Chondrocyte (in vitro differentiated cells): ENCODE data around the gene TEX47. TPM values are rescaled to one million over a fixed set of nuclear protein-coding genes. Genes with fewer than 3 reads are reported as not detected.
A peak's percentile ranks its signal among the peaks of the same experiment; 100 is the strongest.

Source experiments
- DNase-seq: peaks from one replicate; pipeline ENCODE4 v3.0.0; 2021; ENCODE audit warnings: mixed read lengths, low spot score
- H3K27ac Mint-ChIP-seq: one replicate; pipeline ENCODE4 v1.8.0; 2021; ENCODE audit warnings: mild to moderate bottlenecking, moderate library complexity, mixed read lengths; ENCODE audit not compliant: unreplicated experiment
- H3K27me3 Mint-ChIP-seq: 2 replicates; pipeline ENCODE4 v1.8.0; 2021; ENCODE audit warnings: low read depth, mixed read lengths
- H3K36me3 Mint-ChIP-seq: 2 replicates; pipeline ENCODE4 v1.8.0; 2021; ENCODE audit warnings: low read depth, mixed read lengths
- H3K4me1 Mint-ChIP-seq: 2 replicates; pipeline ENCODE4 v1.8.0; 2021; ENCODE audit warnings: low read depth, mild to moderate bottlenecking, mixed read lengths
- H3K4me3 Mint-ChIP-seq: one replicate; pipeline ENCODE4 v1.8.0; 2021; ENCODE audit warnings: mild to moderate bottlenecking, moderate library complexity, mixed read lengths; ENCODE audit not compliant: unreplicated experiment
- H3K9me3 Mint-ChIP-seq: 2 replicates; pipeline ENCODE4 v1.8.0; 2021; ENCODE audit warnings: low read depth, mixed read lengths
- CTCF ChIP-seq: fragments of 200-600 bp; sonication (generic); IDR thresholded peaks from 2 replicates; pipeline ENCODE4 v1.5.0; 2021; ENCODE audit warnings: antibody characterized with exemption, mild to moderate bottlenecking, moderate library complexity
- total RNA-seq: library from RNA; stranded (reverse); gene quantifications from 3 replicates; pipeline ENCODE4 v1.2.1, GENCODE V29; 2021

The TEX47 gene
- total RNA-seq, 1 donor from 2014 or later, result not detected

GRCh38 chr7:88818552-88818951, 23.0 kb upstream of the TEX47 start:
- H3K4me1 Mint-ChIP-seq, result no peaks in the 10 kb centered on the region
- H3K4me3 Mint-ChIP-seq, result no peak overlapping the region
- H3K27ac Mint-ChIP-seq, result no peak overlapping the region
- no peaks in the 10 kb centered on the region for H3K9me3 Mint-ChIP-seq
- H3K36me3 Mint-ChIP-seq, result no peaks in the 10 kb centered on the region
- DNase-seq, result no peak
- no peaks in the 10 kb centered on the region for H3K27me3 Mint-ChIP-seq
- TF ChIP-seq CTCF, result no peak

GRCh38 chr7:88806280-88807037, 10.9 kb upstream of the TEX47 start:
- TF ChIP-seq CTCF, result no peak
- no peak overlapping the region for H3K4me3 Mint-ChIP-seq
- no peaks in the 10 kb centered on the region for H3K9me3 Mint-ChIP-seq
- DNase-seq, result no peak
- H3K27me3 Mint-ChIP-seq, result peaks cover 5% of the 10 kb centered on the region
- H3K36me3 Mint-ChIP-seq, result no peaks in the 10 kb centered on the region
- H3K27ac Mint-ChIP-seq, result no peak overlapping the region
- H3K4me1 Mint-ChIP-seq, result no peaks in the 10 kb centered on the region

GRCh38 chr7:88801046-88801445, 5.5 kb upstream of the TEX47 start:
- H3K27me3 Mint-ChIP-seq, result peaks cover 18% of the 10 kb centered on the region
- no peak for DNase-seq
- no peaks in the 10 kb centered on the region for H3K9me3 Mint-ChIP-seq
- no peaks in the 10 kb centered on the region for H3K4me1 Mint-ChIP-seq
- no peak overlapping the region for H3K4me3 Mint-ChIP-seq
- H3K27ac Mint-ChIP-seq, result no peak overlapping the region
- H3K36me3 Mint-ChIP-seq, result no peaks in the 10 kb centered on the region
- TF ChIP-seq CTCF, result no peak

- Mint-ChIP-seq H3K27me3 (peaks cover 22% of the 10 kb centered on the region), H3K4me1 (no peaks in the 10 kb centered on the region), H3K9me3 (no peaks in the 10 kb centered on the region), H3K36me3 (no peaks in the 10 kb centered on the region), H3K4me3 (no peak overlapping the region), H3K27ac (no peak overlapping the region)
- no peak for TF ChIP-seq CTCF
- no peak for DNase-seq
Observed at GRCh38 chr7:88792361-88792760, 3.2 kb downstream of the TEX47 start.

GRCh38 chr7:88791891-88792290, 3.6 kb downstream of the TEX47 start:
- Mint-ChIP-seq H3K27me3 (peaks cover 23% of the 10 kb centered on the region), H3K36me3 (no peaks in the 10 kb centered on the region), H3K9me3 (no peaks in the 10 kb centered on the region), H3K27ac (peak overlapping the region; percentile 18), H3K4me1 (no peaks in the 10 kb centered on the region), H3K4me3 (no peak overlapping the region)
- TF ChIP-seq CTCF, result no peak
- DNase-seq, result no peak
